Measurements from ENCODE around the gene MAOA.
A peak's percentile ranks its signal among the peaks of the same experiment; 100 is the strongest.
"Not testable (repeated sequence)": the region's sequence is repeated elsewhere in the genome, so short reads cannot be mapped to it uniquely, and the experiment has no call there.

Gene MAOA

GRCh38 chrX:43656005-43656494 lies at the start of gene MAOA:
MAOA (plus strand) TSS chrX:43656299; CDS start chrX:43656342, 43 bp downstream.
- peak in 1 of 2 donors; percentile 6 for DNase-seq

DNA sequence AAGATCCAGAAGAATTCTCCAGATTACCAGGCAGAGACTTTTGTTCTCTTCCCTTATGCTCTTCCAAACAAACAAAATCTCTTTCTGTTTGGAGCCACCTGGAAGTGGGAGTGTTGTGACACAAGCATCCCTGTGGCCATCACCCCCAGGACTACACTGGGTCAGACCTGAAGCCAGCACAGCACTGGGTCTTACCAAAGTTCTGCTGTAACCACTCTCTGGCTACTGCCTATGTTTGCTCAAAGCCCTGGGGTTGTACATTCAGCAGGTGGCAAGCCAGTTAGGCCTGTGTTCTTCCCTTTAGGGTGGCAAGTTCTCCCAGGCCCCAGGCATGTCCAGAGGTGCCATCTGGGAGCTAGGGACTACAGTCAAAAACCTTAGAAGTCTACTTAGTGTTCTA lies 43.7 kb upstream of the MAOA start:
- no peak for DNase-seq

GRCh38 chrX:43615660-43616059 lies 40.4 kb upstream of the MAOA start:
- DNase-seq, result no peak

- no peak for DNase-seq
Observed at GRCh38 chrX:43618366-43619205, 37.5 kb upstream of the MAOA start.

DNA sequence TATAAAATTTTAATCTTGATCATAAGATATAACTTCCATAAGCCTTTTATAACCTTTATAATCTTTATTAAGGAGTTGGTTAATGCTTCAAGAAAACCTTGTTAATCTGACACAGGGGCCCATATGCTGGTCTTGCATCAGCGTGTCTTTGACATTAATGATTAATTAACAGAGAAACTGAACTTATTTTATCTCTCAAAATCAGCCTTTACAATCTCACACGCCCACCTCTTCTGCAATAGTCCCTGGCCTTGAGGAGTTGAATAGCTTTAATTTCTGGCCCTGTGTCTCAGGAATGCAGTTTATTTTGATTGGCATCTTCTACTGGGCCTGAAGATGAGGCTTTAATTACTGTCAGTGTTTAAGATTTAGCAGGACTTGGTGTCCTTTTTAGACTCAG lies 36.2 kb upstream of the MAOA start:
- not testable (repeated sequence) for DNase-seq

- no peak for DNase-seq
Observed at GRCh38 chrX:43627147-43627546, 29.0 kb upstream of the MAOA start.

DNA sequence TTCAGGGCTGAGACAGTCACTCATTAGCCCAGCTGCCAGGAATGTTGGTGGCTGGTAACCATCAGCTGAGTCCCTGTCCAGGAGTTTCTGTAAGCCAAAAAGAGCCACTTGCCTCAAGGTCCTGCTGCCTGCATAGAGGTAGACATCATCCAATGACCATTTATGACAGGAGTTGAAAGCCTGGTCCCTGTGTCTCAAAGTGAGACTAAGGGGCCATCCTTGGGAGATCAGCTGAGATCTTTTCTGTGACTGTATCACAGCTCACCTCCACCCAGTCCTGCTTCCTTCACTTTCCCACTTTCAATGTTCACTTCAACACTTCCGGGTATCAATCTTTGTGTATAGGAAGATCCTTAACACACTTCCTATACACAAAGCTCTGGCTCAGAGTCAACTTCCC lies 28.4 kb upstream of the MAOA start:
- DNase-seq, result no peak

- DNase-seq, result no peak
Observed at GRCh38 chrX:43629229-43629628, 26.9 kb upstream of the MAOA start.

- DNase-seq, result no peak
Observed at GRCh38 chrX:43631841-43632240, 24.3 kb upstream of the MAOA start.

DNA sequence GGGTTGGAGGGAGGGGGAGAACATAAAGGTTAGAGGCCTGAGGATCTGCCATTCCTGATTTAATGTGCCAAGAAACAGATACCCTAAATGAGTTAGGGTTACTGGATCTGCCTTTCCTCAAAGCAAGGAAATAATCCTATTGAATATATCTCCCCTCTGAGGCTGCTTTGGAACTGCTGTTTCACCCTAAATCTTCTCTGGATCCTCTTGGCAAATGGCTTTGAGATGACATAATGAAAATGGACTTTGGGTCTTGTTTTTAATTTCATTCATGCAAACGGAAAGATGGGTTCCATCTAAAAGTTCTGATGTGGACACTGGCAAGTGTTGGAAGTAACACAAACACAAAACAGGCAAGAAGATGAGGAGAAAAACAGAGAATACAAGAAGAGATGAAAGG lies 23.0 kb upstream of the MAOA start:
- DNase-seq, result no peak

DNA sequence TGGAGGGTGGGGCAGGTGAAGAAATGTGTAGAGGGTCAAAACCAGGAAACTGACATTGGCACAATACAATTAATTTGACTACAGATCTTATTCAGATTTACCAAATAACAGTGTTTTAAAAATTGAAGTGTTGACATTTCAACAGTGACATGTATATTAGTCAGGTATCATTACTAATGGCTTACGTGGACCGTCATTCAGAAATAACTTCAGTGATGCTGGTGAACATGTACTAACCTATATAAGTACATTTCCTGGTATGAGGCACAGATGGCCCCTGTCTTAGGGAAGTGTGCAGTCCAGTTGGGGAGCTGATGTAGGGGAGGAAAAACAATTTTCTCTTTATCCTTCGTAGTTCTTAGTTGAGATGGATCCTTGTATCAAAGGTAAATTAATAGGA lies 22.3 kb upstream of the MAOA start:
- DNase-seq, result no peak

DNA sequence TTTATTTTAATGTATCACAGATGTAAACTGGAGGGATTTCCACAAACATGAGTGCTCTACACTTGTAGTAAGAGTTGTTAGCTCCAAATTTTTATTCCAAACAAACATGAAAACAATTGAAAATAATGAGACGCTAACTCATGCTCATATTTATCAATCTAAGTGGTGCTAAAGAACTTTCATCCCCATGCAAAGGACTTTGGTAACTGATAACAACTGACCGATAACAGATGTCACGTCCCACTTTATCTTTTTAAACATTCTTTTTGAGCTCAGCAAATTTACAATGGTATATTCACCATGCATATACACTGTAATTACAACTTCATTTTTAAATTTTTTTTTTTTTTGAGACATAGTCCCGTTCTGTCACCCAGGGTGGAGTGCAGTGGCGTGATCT lies 15.6 kb upstream of the MAOA start:
- DNase-seq, result no peak

DNA sequence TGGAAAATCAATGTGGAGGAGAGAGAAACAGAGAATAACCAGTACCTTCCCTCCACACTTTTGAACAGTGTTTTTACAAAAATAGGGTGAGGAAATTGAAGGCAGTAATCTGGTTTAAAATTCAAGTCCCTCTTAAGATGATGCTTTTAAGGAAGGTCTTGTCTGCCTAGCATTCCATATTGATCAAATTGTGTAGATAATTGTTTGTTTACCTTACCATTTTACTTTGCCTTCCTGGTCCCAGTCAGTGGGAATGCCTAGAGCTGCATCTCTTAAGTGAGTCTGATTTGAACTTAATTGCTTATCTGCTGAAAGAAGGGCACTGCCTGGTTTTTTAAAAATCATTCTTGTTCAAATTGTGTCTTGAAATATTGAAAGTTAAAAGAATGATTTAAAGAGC lies 14.4 kb upstream of the MAOA start:
- no peak for DNase-seq

DNA sequence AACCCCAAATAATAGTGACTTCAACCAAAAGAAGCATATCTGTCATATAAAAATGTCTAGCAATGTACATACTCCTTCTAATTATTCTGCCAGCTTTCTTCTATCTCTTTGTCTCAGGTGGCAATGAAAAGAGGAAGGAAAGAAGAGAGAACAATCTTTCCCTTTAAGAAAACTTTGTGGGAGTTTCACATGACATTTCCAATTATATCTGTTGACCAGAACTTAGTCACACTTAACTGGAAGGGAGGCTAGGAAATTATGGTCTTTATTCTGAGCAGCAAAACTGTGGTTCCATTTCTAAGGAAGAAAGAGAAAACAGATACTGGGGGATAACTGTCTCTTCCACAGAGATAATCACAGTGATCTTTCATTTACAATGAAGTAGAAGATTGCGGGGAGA lies 12.9 kb upstream of the MAOA start:
- DNase-seq, result no peak

- DNase-seq, result no peak
Observed at GRCh38 chrX:43643662-43644061, 12.4 kb upstream of the MAOA start.

- DNase-seq, result no peak
Observed at GRCh38 chrX:43644124-43644701, 11.9 kb upstream of the MAOA start.

GRCh38 chrX:43646800-43647199 lies 9.3 kb upstream of the MAOA start:
- DNase-seq, result no peak

DNA sequence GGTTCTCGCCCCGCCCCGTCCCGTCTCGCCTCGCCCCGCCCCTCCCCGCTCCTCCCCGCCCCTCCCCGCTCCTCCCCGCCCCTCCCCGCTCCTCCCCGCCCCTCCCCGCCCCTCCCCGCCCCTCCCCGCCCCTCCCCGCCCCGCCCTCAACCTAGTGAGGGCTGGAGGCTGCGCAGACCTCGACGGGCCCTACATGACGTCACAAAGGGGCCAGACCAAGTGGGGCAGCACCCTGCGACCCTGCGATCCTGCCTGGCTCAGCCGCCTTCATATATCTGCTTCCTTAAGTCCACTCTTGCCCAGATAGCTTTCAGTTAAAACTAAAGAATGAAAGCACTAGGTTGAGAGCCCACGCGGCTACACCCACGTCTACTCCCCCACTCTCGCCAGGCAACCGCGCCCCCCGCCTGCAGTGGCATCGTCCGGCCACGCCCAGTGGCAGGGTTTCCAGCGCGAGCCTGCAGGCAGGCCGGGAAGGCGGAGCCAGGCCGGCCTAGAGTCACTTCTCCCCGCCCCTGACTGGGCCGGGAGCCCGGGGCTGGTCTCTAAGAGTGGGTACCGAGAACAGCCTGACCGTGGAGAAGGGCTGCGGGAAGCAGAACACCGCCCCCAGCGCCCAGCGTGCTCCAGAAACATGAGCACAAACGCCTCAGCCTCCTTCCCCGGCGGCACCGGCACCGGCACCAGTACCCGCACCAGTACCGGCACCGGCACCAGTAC lies 1.5 kb upstream of the MAOA start:
- DNase-seq, result peak; percentile 71

DNA sequence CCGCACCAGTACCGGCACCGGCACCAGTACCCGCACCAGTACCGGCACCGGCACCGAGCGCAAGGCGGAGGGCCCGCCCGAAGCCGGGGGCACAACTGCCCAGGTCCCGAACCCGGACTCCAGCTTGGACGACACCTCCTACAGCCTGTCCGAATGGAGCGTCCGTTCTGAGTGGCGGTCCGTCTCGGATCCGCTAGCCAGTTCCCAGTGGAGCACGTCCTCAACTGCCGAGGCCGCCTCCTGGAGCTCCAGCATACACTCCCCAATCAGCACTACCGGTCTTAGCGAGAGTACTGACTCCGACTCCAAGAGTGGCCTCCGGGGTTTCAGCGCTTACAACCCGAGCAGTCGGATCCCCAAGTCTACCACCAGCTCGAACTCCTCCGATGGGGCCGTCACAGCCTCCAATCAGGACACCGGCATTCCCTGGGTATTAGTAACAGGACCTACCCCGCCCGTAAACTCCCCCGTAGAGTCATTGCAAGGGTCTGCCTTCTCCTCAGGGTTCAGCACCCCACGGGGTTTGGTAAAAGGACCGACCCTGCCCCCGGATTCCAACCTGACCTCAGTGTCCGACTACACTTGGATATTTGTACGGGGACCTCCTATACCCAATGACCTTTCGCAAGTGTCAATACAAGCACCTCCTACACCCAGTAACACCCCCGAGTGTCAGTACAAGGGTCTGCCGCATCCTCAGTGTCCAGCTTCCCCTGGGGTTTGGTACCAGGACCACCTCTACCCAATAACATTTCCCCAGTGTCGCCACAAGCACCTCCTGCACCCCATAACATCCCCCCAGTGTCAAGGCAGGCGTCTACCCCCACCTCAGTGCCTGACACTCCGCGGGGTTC lies 721 bp upstream of the MAOA start:
- DNase-seq, result peak in 1 of 2 donors; percentile 9

DNA sequence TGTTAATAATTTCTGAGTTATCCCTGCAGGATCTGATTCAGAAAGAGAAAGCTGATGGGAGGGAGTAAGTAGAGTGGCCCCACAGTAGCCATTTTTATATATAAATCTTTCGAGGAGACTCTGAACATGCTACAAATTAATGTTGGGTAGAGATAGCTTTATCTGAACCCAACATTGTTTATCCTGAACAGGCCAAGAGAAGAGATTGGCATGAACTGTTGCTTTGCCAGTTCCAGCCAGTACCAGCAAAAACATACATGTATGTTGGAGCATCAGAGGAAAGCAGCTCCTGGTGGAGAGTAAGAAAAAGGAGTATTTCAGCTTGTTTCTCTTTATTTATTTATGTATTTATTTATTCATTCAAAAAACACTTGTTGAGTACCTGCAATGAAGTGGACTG lies 1.6 kb downstream of the MAOA start:
- DNase-seq, result no peak

DNA sequence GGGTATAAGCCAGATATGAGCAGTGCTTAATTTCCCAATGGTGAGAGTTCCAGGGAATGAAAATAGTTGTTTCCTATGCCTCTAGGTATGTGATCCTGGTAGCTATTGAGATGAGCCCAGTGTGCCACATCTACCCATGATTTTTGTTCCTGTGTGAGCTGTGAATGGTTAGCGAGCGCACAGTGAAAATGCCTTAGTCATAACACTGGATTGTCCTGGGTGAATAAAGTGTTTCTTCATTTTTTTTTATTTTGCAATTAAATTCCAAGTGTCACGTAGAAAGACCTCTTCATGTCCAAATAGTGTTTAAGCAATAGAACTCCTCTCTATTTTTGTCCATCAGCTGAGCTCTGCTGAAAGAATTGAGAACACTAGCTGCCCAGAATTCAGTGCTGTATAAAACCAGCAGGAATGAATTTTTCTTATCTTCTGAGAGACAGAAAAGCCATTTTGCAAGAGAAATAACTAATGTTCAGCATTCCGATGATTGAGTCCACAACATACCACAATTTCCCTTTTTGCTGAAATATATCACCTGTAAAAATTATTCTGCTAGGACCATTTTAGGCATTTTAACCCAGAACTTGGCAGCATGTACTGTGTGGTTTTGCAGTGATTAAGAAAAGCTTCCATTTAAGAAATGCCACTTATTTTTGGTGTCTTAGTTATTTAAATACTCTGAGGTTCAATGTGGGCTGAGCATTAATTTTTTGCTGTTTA lies 5.6 kb downstream of the MAOA start:
- no peak for DNase-seq

DNA sequence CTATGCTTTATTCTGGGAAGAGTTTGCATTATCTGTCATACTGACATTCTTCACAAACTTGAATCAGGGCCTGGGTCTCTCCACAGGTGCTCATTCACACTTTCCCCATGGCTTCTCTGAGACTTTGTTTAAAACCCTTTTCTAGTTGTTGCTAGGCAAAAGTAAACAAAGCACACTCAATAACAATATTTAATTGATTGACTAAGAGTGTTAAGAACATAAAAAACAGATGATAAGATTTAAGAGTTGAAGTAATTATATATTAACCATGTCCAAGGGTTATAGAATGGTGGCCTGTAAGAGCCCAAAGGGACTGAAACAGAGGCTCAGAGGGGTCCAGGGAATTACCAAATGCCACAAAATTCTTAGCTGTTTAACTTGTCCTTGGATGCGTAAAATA lies 7.1 kb downstream of the MAOA start:
- DNase-seq, result no peak
